Activated CD8-positive, alpha-beta T cell treated with anti-CD3 and anti-CD28 coated beads, Interleukin-2, amount 10 ng/mL, durations not matched to agents 7 days and 5 days (primary cell): ENCODE results near the gene NOL4L. TPM values are rescaled to one million over a fixed set of nuclear protein-coding genes. Genes with fewer than 3 reads are reported as not detected.

ENCODE experiments used
- ATAC-seq: fragments of 150-1000 bp; cut with Tn5 transposase; one replicate; pipeline ENCODE4 v1.10.0; 2021; ENCODE audit warnings: moderate library complexity
- CTCF ChIA-PET: fragments of 350-600 bp; sonication (Branson Sonifier 250); formaldehyde crosslinking; loops from one replicate; lab custom pipeline; 2021; ENCODE audit warnings: antibody characterized with exemption; lab: Charles Lee
- POLR2A ChIA-PET: fragments of 350-600 bp; sonication (Branson Sonifier 250); formaldehyde crosslinking; loops from one replicate; lab custom pipeline; 2021; ENCODE audit warnings: antibody characterized with exemption; lab: Charles Lee
- DNase-seq: peaks from one replicate; pipeline ENCODE4 v3.0.0-alpha.2; 2020
- H3K27ac Mint-ChIP-seq: one replicate; pipeline ENCODE4 v1.8.0; 2021; ENCODE audit warnings: mild to moderate bottlenecking, mixed read lengths
- H3K27me3 Mint-ChIP-seq: one replicate; pipeline ENCODE4 v1.8.0; 2021; ENCODE audit warnings: low read depth, mixed read lengths
- H3K36me3 Mint-ChIP-seq: one replicate; pipeline ENCODE4 v1.8.0; 2021; ENCODE audit warnings: low read depth, mixed read lengths
- H3K4me1 Mint-ChIP-seq: one replicate; pipeline ENCODE4 v1.8.0; 2021; ENCODE audit warnings: low read depth, mixed read lengths
- H3K4me3 Mint-ChIP-seq: one replicate; pipeline ENCODE4 v1.8.0; 2021; ENCODE audit warnings: mild to moderate bottlenecking, mixed read lengths
- H3K9me3 Mint-ChIP-seq: one replicate; pipeline ENCODE4 v1.8.0; 2022; ENCODE audit warnings: mixed read lengths; ENCODE audit not compliant: insufficient read depth
- total RNA-seq, 2 experiments: library from RNA; stranded (reverse); gene quantifications; one replicate each; pipeline ENCODE4 v1.2.3, GENCODE V29; 2021

NOL4L gene
- total RNA-seq, 2 experiments from 2014 or later: 22.2 to 24.5 TPM

DNA sequence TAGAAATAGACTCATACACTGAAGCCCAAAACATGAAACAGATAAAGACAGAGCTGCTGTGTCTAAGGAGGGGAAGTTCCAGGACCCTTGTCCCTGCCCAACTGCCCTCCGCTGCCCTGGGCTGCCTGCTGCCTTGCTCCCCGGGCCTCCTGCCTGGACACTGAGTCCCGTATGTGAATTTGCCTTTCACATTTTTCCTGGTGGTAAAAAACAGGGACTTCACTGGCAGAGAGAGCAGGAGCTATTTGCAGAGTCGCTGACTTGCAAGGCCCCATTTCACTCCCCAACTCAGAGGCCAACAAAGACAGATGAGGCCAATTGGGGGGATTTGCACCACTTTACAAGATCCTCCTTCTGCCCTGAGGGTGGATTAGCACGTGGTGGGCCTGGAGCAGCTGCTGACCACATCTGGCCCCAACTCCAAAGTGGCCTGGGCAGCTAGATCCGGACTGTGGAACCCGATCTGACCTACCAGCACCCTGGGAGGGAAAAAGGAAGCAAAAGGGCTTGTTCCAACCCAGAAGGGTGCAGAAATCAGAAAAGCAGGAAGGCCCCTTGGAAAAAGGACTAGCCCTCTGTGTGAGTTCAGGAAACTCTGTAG is 61.4 kb downstream of the NOL4L start:
- no peak for DNase-seq
- peak overlapping the region; percentile 80 for H3K27ac Mint-ChIP-seq
- ChIA-PET POLR2A (interaction anchor here (0.9 to 8.3 kb wide), 3 partner anchors 14 to 129 kb away, joined by 3 to 145 read pairs (median 10); no protein-coding TSS in a partner anchor), CTCF (interaction anchor here (0.6 to 12.2 kb wide), 9 partner anchors 13 to 297 kb away, joined by 3 to 285 read pairs (median 4); partner anchors contain the start of gene C20orf203)
- H3K27me3 Mint-ChIP-seq: no peaks in the 10 kb centered on the region
- H3K4me3 Mint-ChIP-seq: no peak overlapping the region
- ATAC-seq: no peak
- peaks cover 29% of the 10 kb centered on the region for H3K36me3 Mint-ChIP-seq
- H3K4me1 Mint-ChIP-seq: peaks cover 74% of the 10 kb centered on the region
- H3K9me3 Mint-ChIP-seq: no peaks in the 10 kb centered on the region

DNA sequence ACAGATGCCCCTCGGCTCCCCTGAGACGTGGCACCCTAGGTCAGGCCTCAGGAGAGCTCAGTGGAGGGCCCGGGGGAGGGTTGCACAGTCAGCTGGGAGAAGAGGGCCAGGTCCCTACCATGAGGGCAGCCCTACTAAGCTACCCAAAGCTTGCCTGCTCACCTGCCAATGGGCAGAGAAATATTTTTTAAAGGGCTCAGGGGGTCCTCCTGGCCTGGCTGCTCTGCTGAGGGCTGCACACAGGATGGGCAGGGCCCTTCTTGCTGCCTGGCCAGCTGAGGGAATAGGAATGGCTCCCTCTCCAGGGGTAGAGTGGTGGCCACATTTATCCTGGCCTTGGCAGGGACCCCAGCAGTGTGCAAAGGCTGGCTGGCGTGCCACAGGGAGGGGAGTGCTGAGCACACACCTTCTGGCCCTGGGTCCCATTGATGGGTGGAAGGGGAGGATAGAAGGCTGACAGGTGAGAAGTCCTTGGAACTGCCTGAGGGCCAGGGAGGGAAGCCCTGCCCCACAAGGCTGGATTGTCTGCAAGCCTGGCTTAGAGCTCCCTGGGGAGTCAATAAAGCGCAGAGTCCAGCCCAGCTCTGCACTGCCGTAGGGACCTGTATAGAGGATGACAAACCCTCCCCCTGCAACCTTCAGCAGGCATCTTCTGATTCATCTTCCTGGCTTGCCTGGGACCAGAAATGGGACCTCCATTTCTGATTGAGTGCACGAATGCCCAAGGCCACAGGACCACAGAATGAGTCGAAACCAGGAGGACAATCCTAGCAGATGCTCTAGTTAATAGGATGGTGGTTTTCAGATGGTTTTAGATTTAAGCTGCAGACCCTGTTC is 62.1 kb downstream of the NOL4L start:
- Mint-ChIP-seq H3K36me3 (peaks cover 29% of the 10 kb centered on the region), H3K4me1 (peaks cover 67% of the 10 kb centered on the region), H3K4me3 (no peak overlapping the region), H3K9me3 (no peaks in the 10 kb centered on the region), H3K27me3 (no peaks in the 10 kb centered on the region), H3K27ac (peak overlapping the region; percentile 80)
- ATAC-seq (peak; percentile 21), DNase-seq (no peak)
- ChIA-PET CTCF (interaction anchor here (0.6 to 12.2 kb wide), 25 partner anchors 8 to 298 kb away, joined by 3 to 285 read pairs (median 4); partner anchors contain the start of genes C20orf203, COMMD7 and NOL4L), POLR2A (interaction anchor here (2.8 to 8.3 kb wide), 2 partner anchors 14 to 129 kb away, joined by 10 to 145 read pairs; no protein-coding TSS in a partner anchor)

DNA sequence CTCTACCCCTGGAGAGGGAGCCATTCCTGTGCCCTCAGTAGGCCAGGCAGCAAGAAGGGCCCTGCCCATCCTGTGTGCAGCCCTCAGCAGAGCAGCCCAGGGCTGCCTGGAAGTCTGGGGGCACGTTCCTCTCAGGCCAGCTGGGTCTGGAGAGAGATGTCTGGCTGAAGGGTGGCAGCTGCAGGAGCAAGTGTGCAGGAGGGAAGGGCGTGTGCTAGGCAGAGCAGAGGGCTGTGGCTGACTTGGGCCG is 62.7 kb downstream of the NOL4L start:
- ATAC-seq: peak; percentile 12
- H3K27me3 Mint-ChIP-seq: no peaks in the 10 kb centered on the region
- DNase-seq: no peak
- peak overlapping the region; percentile 80 for H3K27ac Mint-ChIP-seq
- H3K4me3 Mint-ChIP-seq: no peak overlapping the region
- POLR2A ChIA-PET: interaction anchor here (2.8 to 8.3 kb wide), 2 partner anchors 15 to 130 kb away, joined by 10 to 145 read pairs; no protein-coding TSS in a partner anchor
- H3K4me1 Mint-ChIP-seq: peaks cover 61% of the 10 kb centered on the region
- no peaks in the 10 kb centered on the region for H3K9me3 Mint-ChIP-seq
- peaks cover 29% of the 10 kb centered on the region for H3K36me3 Mint-ChIP-seq
- CTCF ChIA-PET: interaction anchor here (0.8 to 12.2 kb wide), 23 partner anchors 8 to 256 kb away, joined by 3 to 285 read pairs (median 4); partner anchors contain the start of genes C20orf203, COMMD7 and NOL4L

DNA sequence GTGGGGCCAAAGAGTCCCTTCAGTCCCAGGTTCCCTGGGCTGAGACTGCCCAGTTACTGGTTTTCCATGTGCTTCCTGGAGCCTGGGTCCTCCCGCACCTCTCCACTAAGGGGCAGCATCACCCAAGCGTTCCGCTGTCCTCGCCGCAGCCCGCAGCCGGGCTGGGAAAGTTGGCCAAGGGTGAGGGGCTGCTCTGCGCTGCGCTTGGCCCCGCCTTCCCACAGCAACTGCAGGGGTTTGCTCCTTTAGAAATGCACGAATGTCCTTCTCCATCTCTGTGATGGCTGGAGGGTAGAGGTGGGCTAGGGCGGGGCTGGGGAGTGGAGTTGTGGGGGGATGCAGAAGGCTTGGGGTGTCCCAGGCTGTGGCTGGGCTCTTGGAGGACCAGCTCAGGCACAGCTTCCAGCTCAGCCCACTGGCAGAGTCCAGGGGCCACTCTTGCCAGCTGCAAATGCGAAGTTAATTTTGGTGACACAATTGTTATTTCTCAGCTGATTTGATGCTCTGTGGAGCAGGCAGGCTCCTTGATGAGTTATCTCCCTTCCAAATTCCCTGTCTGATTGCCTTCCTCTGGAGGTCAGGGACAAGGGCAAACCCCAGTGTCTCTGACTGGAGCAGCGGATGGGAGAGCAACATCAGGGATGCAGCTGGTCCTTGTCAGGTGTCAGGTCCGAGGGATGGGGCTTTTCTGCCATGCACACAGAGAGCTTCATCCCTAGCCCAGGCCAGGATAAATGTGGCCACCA is 63.2 kb downstream of the NOL4L start:
- ATAC-seq (peak; percentile 79), DNase-seq (peak; percentile 71)
- peaks cover 56% of the 10 kb centered on the region for H3K4me1 Mint-ChIP-seq
- peak overlapping the region; percentile 80 for H3K27ac Mint-ChIP-seq
- ChIA-PET CTCF (interaction anchor here (0.8 to 12.2 kb wide), 30 partner anchors 8 to 256 kb away, joined by 3 to 285 read pairs (median 4); partner anchors contain the start of genes C20orf203, COMMD7 and NOL4L), POLR2A (interaction anchor here (2.8 to 8.3 kb wide), 2 partner anchors 15 to 130 kb away, joined by 10 to 145 read pairs; no protein-coding TSS in a partner anchor)
- H3K9me3 Mint-ChIP-seq: no peaks in the 10 kb centered on the region
- no peaks in the 10 kb centered on the region for H3K27me3 Mint-ChIP-seq
- H3K36me3 Mint-ChIP-seq: peaks cover 24% of the 10 kb centered on the region
- no peak overlapping the region for H3K4me3 Mint-ChIP-seq

DNA sequence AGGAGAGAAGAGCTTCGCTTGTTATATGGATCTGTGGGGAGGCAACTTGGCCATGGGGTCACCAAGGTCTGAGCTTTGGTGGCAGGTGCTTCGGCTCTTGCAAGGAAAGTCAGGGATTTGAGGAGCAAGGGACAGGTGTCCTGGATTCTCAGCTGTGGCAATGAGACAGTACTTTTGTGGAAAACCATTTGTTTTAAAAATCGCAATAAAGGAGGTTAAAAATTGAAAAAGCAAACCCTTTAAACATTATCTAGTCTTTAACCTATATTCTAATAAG is 64.3 kb downstream of the NOL4L start:
- Mint-ChIP-seq H3K27ac (peak overlapping the region; percentile 23), H3K27me3 (no peaks in the 10 kb centered on the region), H3K4me3 (no peak overlapping the region), H3K36me3 (peaks cover 20% of the 10 kb centered on the region), H3K4me1 (peaks cover 52% of the 10 kb centered on the region), H3K9me3 (no peaks in the 10 kb centered on the region)
- ATAC-seq (no peak), DNase-seq (no peak)
- CTCF ChIA-PET: interaction anchor here (0.9 to 12.2 kb wide), 12 partner anchors 11 to 258 kb away, joined by 3 to 285 read pairs (median 4); no protein-coding TSS in a partner anchor
- POLR2A ChIA-PET: interaction anchor here (0.7 kb wide), 1 partner anchor 132 kb away, joined by 5 read pairs; no protein-coding TSS in a partner anchor

DNA sequence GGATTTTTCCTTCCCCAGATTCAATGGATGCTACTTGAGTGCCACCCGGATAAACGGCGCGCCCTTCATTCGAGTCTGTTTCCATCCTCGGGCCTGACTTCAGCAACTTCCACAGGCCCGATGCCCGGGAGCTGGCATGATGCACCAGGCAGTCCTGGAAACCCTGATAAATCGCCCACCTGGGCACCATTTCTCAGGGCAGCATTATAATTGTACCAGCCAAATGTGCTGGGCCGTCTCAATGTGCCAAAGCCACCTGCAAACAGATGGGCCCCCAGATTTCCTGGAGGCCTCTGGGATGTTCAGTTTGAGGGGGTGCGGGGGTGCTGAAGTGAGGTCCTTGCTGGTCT is 65.8 kb downstream of the NOL4L start:
- POLR2A ChIA-PET: no interaction called here
- Mint-ChIP-seq H3K27me3 (no peaks in the 10 kb centered on the region), H3K9me3 (no peaks in the 10 kb centered on the region), H3K36me3 (peaks cover 25% of the 10 kb centered on the region), H3K27ac (no peak overlapping the region), H3K4me3 (no peak overlapping the region), H3K4me1 (peaks cover 54% of the 10 kb centered on the region)
- CTCF ChIA-PET: interaction anchor here (8.4 to 12.2 kb wide), 2 partner anchors 18 to 131 kb away, joined by 241 to 285 read pairs; no protein-coding TSS in a partner anchor
- DNase-seq (no peak), ATAC-seq (no peak)

DNA sequence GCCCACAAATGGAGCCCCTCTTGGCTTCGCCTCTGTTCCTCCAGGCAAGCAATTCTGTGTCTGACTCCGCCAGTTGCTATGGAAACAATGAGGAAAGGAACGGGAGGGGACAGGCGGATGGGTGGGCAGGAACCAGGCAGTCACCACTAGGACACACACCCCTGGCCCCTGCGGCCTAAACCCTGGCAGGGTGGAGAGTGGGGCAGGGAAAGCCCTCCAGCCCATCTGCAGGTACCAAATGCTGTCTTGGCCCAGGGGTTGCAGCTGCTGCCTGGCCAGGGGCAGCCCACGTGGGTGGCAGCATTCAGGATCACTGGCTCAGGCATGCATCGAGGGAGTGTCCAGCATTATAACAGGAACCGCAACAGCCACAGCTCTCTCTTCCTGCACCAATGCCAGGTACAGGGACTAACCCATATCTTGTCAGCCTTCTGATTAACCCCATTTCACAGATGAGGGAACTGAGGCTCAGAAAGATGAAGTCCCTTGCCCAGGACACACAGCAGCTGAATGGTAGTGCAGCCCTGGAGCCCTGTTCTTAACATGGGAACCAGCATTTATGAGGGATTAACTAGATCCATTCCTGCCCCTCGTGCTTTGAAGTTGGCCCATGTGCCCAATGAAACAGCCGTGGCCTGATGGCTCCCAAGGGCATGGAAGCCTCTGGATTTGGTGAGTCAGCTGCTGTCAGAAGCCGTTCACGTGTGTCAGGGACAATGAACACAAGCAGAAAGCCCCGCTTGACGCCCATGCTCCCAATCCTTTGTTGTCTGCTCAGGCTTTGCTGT is 66.3 kb downstream of the NOL4L start:
- POLR2A ChIA-PET: no interaction called here
- peaks cover 25% of the 10 kb centered on the region for H3K36me3 Mint-ChIP-seq
- no peaks in the 10 kb centered on the region for H3K27me3 Mint-ChIP-seq
- no peaks in the 10 kb centered on the region for H3K9me3 Mint-ChIP-seq
- no peak for DNase-seq
- no peak overlapping the region for H3K27ac Mint-ChIP-seq
- peaks cover 53% of the 10 kb centered on the region for H3K4me1 Mint-ChIP-seq
- CTCF ChIA-PET: interaction anchor here (8.4 to 12.2 kb wide), 2 partner anchors 19 to 131 kb away, joined by 241 to 285 read pairs; no protein-coding TSS in a partner anchor
- no peak for ATAC-seq
- H3K4me3 Mint-ChIP-seq: no peak overlapping the region

DNA sequence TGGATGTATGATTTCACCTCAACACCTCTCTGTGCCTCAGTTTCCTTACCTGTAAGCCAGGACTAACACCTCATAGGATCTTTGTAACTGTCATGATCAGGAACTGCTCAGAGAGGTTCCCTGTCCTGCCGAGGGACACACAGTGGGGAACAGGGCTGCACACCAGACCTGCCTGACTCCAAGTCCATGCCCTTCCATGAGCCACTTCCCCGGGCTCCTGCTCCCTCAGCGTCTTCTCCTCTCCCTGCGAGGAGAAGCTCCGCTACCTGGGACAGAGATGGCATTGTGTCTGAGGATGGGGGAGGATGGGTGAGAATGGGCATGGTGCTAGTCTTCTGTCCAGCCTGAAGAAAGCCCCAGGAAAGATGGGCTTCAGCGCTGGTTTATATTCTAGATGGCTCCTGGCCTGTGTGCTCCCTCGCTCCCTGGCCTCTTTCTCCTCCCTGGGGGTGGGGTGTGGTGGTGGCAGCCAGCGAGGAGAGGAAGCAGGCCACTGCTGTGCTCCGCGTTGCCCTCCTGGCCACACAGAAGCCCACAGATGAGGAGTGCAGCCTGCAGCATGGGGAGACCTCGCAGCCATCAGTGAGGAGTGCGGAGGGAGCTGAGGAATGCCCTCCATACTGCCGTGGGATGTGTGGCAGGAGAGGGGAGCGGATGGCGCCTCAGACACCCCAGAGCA is 67.1 kb downstream of the NOL4L start:
- no peak overlapping the region for H3K27ac Mint-ChIP-seq
- H3K36me3 Mint-ChIP-seq: peaks cover 29% of the 10 kb centered on the region
- peaks cover 53% of the 10 kb centered on the region for H3K4me1 Mint-ChIP-seq
- no peaks in the 10 kb centered on the region for H3K27me3 Mint-ChIP-seq
- DNase-seq (no peak), ATAC-seq (no peak)
- no peaks in the 10 kb centered on the region for H3K9me3 Mint-ChIP-seq
- CTCF ChIA-PET: interaction anchor here (12.2 kb wide), 1 partner anchor 19 kb away, joined by 241 read pairs; no protein-coding TSS in a partner anchor
- POLR2A ChIA-PET: interaction anchor here (1.5 kb wide), 1 partner anchor 11 kb away, joined by 4 read pairs; no protein-coding TSS in a partner anchor
- H3K4me3 Mint-ChIP-seq: no peak overlapping the region

DNA sequence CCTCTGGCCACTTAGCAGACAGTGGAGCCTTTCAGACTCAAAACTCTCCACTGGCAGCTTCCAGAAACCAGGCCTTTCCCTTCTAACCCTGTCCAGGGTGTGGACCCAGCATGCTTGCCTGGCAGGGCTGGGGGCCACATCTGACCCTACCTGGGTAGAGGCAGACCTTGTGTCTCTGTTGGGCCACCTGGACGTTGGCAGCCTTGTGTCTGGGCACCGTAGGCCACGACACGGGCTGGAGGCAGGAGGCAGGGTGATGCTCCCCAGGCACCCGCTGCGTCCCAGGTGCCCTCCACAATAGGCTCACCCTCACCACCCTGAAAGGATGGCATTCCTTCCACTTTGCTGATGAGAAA is 67.6 kb downstream of the NOL4L start:
- H3K36me3 Mint-ChIP-seq: peaks cover 31% of the 10 kb centered on the region
- H3K27me3 Mint-ChIP-seq: no peaks in the 10 kb centered on the region
- no peak overlapping the region for H3K4me3 Mint-ChIP-seq
- ChIA-PET POLR2A (interaction anchor here (1.5 kb wide), 1 partner anchor 11 kb away, joined by 4 read pairs; no protein-coding TSS in a partner anchor), CTCF (no interaction called here)
- DNase-seq (no peak), ATAC-seq (no peak)
- no peaks in the 10 kb centered on the region for H3K9me3 Mint-ChIP-seq
- H3K27ac Mint-ChIP-seq: no peak overlapping the region
- H3K4me1 Mint-ChIP-seq: peaks cover 53% of the 10 kb centered on the region
